NCI-H2196 treated with DMSO at 0.1 percent for 48 hours (cell line): Measurements from ENCODE around the gene PUS1.
"Not testable (repeated sequence)": the region's sequence is repeated elsewhere in the genome, so short reads cannot be mapped to it uniquely, and the experiment has no call there.

Source experiments
- DNase-seq: peaks from one replicate; lab custom pipeline; 2025; ENCODE audit not compliant: unreplicated experiment; lab: John Stamatoyannopoulos, UW

The PUS1 gene

DNA sequence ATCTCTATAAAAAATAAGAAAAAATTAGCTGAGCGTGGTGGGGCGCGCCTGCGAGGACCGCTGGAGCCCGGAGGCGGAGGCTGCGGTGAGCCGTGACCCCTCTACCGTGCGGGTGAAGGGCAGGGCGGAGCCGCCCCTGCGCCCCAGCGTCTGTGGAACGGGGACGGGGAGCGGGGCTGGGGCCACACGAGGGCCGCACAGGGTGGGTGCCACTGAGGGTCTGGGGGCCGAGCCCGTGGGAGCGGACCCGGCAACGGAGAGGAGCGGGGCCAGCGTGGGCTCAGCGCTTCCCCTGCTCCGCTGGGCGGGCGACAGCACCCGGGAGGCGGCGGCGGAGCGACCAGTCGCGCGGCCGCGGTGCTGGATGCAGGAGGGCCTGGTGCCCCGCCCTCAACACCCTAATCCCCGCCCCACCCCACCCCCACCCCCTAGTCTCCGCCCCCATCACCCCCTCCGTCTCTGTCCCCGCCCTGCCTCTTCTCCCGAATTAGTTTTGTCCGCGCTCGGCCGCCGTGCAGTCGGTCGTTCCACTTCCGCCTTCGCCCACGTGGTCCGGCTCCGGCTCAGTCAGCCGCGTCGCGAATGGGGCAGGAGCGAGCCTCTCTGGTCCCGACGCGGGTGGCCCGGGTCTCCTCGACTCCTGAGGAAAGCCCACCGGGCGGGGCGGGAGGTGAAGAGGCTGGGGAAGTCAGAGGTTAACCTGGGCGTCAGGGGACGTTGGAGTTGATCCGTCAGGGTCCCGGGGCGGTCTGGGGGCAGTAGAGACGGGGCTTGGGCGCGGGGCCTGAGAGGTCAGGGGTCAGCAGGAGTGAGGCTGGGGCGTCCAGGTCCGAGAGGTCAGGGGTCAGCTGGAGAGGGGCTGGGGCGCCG, at the start of gene PUS1:
Gene PUS1, plus strand, starts transcription at position 566 of the 870 bp plus-strand sequence. CDS start 447 bp downstream, outside the sequence.
- peak; percentile 78 for DNase-seq

DNA sequence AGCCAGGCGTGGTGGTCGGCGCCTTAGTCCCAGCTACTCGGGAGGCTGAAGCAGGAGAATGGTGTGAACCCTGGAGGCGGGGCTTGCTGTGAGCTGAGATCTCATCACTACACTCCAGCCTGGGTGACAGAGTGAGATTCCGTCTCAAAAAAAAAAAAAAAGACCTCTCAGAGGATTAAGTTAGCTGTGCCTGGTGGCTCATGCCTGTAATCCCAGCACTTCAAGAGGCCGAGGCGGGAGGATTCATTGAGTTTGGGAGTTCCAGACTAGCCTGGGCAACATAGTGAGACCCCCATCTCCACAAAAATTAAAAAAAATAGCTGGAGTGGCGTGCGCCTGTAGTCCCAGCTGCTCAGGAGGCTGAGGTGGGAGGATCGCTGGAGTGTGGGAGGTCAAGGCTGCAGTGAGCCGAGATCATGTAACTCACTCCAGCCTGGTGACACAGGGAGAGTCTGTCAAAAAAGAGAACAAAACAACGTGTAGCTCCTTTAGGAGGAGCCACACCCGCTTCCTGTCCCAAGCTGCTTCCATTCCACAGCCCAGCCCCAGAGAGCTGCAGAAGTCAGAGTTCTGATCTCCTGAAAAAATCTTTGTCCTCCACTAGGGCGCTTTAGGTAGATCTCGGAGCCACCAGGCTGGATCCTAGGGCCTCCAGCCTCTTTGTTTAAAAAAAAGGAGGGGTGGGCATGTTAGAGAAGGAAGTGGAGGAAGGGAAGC, 46.1 kb upstream of the PUS1 start:
- no peak for DNase-seq

DNA sequence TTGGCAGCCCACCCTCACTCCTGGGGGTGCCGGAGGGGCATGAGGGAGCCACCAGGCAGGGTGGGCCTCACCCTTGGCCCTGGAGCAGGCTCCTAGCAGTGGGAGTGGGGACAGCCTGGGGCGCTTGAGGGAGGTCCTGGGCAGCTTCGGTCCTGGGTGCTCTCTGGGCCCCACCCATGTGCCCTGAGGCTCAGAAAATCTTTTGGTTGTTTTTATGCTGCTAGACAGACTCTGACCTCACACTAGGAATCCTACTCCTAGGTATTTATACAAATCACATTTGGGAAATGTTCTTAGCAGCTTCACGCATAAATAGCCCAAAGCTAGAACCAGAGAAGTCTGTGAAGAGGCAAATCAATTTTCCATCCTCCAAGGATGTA, 45.6 kb upstream of the PUS1 start:
- no peak for DNase-seq

DNA sequence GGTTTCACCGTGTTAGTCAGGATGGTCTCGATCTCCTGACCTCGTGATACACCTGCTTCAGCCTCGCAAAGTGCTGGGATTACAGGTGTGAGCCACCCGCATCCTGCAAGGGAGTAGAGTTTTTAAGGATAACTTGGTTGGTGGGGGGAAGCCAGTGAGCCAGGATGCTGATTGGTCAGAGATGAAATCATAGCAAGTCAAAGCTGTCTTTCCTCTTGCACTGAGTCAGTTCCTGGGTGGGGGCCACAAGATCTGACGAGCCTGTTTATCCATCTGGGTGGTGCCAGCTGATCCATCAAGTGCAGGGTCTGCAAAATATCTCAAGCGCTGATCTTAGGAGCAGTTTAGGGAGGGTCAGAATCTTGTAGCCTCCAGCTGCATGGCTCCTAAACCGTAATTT, 44.0 kb upstream of the PUS1 start:
- not testable (repeated sequence) for DNase-seq

DNA sequence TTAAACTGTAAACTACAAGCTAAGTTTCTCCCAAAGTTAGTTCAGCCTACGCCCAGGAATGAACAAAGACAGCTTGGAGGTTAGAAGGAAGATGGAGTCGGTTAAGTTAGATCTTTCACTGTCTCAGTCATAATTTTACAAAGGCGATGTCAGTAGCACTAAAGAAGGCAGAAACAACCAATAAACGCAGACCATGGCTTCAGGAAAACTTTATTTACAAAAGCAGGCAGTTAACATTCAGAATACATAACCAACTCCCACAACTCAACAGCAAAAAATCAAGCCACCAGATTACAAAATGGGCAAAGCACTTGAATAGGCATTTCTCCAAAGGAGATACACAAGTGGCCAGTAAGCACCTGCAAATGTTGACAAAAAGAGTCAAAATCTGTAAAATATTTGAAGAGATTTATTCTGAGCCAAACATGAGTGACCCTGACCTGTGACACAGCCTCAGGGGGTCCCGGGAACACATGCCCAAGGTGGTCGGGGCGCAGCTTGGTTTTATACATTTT, 43.5 kb upstream of the PUS1 start:
- DNase-seq, result no peak

DNA sequence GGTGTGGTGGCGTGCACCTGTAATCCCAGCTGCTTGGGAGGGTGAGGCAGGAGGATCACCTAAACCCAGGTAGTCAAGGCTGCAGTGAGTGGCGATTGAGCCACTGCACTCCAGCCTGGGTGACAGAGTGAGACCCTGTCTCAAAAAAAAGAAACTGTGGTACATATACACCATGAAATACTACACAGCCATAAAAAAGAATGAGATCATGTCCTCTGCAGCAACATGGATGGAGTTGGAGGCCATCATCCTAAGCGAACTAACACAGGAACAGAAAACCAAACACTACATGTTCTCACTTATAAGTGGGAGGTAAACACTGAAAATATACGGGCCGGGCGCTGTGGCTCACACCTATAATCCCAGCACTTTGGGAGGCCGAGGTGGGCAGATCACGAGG, 37.4 kb upstream of the PUS1 start:
- DNase-seq, result not testable (repeated sequence)

DNA sequence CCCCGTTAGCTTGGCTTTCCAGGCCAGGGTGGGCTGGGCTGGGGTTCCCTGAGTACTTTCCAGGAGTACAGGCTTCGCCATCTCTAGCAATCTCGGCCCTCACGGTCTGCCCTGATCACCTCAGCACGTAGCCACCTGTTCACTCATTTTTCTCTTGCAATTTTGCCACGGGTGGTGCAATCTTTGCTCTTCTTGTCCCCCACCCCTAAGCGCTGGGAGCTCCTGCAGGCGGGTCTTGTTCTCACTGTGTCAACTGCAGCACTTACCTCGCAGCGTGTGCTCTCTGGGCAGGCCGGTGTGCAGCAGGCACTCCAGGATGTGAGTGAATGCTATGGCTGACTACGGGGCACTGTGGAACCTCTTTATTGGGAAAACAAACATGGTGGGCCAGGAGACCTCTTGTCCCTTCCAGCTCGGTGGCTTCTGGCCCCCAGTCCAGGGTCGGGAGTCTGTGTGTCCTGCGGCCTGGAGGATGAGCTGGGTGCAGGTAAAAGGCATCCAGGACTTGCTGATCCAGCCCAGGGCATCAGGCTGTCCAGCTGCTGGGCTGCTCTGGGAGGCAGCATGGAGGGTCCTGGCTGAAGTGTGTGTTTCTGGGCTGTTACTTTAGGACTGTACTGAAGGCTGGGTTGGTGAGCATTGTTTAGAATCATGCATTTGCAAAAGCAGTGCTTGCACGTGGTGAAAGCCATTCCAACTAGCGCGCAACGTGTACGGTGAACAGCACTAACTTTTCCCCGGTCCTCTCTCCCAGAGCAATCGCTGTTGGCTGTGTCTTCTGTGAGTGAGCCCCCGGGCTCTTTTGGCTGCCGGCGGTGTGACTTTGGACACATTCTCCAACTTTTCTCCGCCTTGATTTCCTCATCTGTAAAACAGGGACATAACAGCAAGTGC, 36.1 kb upstream of the PUS1 start:
- no peak for DNase-seq

DNA sequence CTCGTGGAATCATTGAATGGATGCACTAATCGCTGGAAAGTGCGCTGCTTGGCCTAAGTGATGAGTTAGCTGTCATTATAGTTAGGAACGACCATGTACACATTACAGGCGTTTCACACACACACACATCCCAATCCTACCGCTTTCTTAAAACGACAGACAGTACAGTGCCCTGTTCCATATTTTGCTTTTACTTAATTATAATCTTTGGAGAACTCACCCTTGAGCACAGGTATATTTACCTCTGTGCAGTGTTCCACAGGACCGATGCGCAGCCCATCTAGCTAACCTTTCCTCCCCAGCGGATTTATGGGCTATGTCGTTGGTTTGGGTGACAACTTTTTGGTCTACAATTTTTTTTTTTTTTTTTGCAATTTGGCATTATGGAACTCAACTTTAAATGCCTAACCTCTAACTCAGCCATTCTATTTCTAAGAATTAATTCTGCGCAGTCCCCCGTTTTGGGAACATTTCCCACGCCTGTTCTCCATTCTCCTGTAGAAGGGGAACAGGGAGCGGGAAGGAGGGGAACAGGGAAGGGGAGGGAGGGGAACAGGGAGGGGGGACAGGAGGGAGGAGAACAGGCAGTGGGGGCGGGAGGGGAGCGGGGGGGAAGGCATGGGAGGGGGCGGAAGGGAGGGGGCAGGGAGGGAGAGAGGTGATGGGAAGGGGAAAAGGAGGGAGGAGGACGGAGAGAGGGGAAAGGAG, 35.3 kb upstream of the PUS1 start:
- no peak for DNase-seq

DNA sequence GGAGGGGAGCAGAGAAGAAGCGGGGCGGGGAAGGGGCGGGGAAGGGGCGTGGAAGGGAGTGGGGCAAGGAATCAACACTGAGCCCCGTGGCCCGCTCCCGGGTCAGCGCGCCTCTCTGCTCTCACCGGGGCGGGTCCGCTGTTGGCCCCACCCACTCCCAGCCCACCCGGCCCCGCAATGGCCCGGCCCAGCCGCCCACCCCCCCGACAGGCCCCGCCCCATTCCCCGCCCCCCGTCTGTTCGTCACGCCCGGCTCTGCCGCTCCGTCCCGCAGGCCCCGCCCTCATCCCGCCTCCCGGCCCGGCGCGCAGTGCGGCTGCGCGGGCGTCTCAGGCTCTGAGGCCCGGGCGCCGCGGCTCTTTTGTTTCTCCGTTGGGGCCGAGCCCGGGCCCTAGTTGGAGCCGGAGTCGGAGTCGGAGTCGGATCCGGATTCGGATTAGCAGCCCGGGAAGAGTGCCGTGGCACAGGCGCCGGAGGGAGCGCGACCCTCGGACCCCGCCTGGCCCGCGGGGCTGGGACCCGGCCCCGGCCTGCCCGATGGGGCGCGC, 34.7 kb upstream of the PUS1 start, which contains the start of gene ULK1:
Gene ULK1, plus strand, starts transcription at position 310 of the 548 bp plus-strand sequence. CDS start 380 bp downstream, outside the sequence.
- DNase-seq, result peak; percentile 94

DNA sequence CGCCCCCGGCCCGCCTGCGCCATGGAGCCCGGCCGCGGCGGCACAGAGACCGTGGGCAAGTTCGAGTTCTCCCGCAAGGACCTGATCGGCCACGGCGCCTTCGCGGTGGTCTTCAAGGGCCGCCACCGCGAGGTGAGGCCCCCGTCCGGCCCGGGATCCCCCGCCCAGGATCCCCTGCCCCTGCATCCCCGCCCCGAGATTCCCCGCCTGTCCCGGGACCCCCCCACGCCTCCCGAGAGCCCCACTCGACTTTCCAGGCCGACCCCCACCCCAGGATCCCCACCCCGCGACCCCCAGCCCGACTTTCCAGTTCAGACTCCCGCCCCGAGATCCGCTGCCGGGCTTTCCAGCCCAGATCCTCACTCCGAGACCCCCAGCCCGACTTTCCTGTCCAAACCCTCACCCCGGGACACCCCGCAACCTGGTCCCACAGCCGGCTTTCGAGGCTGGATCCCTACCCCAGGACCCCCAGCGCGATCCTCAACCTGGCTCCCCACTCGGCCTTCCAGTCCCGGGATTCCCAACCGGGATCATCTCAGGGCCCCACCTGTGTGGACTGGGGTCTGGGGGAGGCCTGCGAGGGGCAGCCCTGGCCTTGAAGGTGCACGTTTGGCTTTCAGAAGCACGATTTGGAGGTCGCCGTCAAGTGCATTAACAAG, 34.0 kb upstream of the PUS1 start:
- no peak for DNase-seq

DNA sequence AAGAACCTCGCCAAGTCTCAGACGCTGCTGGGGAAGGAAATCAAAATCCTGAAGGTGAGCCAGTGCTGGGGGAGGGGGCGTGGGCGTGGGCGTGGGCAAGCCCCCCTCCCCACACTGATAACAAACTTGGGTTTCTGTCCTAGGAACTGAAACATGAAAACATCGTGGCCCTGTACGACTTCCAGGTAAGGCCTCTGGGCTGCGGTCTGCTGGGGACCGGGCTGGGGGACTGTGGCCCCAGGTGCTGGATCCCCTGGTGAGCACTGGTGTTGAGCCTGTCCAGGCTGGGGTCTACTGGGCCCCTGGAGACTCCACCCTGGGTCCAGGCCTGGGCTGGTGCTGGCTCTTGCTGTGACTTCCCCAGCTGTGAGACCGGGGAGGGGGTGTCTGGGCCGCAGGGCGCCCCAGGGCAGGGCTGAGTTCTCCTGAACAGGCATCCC, 33.4 kb upstream of the PUS1 start:
- DNase-seq, result no peak

DNA sequence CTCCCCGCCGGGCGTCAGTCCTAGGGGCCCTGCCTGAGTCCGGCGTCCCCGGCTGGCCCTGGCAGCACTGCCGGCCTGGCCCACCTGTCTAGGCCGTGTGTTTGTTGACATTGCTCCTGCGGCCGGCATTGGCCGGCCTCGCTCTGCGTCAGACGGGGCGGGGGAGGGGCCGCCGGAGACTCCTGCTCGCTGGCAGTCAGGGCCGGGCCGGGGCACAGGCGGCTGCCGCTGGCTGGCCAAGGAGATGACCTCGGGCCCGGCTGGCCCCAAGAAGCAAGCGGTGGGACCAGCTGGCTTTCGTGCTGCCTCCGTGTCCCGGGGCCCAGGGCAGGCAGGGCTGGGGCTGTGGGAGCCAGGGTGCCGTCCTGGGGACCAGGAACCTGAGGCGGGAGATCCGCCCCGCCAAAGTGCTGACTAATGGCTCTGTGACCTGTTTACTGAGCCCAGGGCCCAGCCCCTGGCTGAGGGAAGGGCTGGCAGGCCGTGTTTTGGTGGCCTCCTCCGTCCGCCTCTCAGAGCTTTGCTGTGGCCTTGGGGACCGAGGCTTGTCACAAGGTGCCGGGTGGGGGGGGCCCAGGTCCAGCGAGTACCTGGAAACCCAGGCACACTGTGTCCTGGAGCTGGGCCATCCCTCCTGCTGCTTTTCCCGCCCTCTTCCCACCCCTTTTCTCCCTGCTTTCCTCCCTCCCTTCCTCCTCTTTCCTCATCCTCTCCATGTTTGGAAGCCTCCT, 32.8 kb upstream of the PUS1 start:
- peak; percentile 87 for DNase-seq

DNA sequence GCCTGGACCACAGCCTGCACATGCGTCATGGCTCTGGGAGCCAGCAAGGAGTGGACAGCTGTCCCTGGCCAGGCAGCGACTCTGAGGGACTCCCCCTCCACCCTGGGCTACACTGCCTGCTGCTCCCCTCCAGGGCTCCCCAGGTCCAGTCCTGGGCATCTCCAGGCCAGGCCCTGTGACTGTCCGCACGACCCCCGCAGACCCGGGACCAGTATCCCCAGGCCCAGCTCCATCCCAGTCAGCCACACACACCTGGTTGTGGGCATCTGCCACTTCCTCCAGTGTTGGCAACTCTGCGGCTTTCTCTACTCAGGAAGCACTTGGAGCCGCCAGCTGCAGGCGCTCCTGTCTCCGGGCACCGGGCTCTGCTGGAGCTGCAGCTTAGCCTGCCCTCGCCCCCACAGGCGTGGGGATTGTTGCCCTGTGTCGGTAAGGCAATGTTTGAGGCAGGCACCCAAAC, 32.2 kb upstream of the PUS1 start:
- DNase-seq, result peak; percentile 71

DNA sequence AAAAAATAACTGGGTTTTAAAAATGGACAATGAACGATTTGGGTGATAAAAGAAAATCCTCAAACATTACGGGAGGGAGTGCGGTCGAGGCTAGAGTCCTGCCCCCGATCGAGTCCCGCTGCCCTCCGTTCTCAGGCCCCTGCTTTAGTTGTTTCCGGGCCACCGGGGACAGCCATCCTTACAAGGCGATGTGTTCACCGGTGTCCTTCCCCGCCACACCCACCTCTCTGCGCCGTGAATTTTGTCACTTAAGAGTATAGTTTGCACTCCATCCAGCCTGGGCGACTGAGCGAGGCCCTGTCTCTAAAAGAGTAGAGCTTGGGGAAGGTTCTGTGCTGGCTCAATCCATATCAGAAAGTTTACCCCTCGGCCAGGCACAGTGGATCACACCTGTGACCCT, 31.8 kb upstream of the PUS1 start:
- DNase-seq, result no peak

DNA sequence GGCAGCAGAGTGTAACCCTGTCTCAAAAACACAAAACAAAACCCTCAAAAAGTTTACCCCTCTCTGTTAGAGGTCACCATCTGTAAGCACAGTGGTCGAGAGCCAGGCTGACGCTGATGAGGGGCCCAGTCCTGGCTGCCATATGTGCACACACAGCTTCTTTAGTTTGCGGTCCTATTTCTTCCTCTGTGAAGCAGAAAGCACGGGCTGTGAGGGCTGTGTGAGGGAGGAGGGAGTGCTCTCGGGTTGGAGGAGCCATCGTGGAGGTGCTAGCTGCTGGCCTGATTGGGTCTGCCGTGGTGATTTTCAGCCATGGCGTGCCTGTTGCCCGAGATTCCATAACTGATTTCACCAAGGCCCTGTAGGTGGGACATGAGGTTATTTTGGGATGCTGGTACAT, 31.2 kb upstream of the PUS1 start:
- DNase-seq, result no peak

DNA sequence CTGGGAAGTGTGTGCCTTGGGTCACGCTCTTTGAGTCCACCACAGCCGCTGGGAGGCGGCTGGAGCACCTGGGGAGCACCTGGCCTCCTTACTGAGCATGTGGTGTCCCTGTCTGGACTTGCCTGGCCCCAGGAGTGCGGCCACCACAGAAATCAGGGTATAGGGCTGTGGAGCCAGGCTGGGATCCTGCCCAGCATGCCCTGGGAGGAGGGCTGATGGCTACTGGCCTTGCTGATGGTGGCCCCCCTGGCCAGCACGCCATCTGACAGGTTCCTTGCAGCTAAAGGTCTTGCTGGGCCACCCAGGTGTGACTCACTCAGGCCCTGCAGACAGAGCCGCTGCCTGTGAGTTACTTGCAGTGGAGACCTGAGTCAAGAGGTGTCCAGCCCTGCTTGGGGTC, 28.7 kb upstream of the PUS1 start:
- no peak for DNase-seq

DNA sequence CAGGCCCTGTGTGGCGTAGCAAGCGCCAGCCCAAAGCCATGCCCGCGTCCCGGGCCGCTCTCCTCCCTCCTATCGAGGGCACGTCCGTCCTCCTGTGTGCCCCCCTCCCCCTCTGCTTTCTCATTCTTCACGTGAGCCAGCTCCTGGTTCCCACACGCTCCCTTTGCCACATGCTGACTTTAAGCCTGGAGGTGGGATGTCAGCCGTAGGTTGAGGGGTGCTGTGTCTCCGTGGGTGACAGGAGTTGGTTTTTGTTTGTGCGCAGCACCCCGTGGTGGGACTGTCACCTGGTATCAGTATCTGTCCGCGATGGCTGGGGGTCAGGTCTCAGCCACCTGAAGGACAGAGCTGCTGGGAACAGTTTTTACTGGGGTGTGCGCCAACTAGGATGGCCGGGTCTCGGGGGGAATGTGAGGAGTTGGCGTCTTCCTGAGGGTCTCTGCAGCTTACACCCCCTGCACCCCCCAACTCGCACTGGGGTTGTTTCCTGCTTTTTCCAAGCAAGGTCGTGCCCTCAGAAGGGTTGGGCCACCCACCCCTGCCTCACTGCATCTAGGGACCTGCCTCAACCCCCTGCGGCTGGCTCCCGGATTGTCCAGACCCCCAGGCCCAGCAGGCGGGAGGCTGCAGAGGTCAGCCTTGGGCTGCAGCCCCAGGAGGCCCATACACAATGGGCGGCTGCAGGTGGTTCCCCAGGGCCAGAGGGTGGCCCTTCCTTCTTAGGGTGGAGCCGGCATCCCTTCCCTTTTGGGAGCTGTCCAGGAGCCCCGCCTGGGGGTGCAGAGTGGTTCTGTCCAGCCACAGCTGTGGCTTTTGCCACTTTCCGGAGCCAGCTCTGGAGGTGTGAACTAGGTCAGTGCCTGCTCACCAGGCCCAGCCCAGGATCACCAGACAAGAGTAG, 27.4 kb upstream of the PUS1 start:
- no peak for DNase-seq
